Activated CD4-positive, CD25-positive, alpha-beta regulatory T cell treated with anti-CD3 and anti-CD28 coated beads, Interleukin-2, amount 50 U/mL, for 16 hours (primary cell): ENCODE measurements around the gene DOK6.

Experiments
- DNase-seq: peaks from one replicate; pipeline ENCODE4 v3.0.0-alpha.2; 2020; ENCODE audit warnings: low read depth, low spot score

The DOK6 gene

DNA sequence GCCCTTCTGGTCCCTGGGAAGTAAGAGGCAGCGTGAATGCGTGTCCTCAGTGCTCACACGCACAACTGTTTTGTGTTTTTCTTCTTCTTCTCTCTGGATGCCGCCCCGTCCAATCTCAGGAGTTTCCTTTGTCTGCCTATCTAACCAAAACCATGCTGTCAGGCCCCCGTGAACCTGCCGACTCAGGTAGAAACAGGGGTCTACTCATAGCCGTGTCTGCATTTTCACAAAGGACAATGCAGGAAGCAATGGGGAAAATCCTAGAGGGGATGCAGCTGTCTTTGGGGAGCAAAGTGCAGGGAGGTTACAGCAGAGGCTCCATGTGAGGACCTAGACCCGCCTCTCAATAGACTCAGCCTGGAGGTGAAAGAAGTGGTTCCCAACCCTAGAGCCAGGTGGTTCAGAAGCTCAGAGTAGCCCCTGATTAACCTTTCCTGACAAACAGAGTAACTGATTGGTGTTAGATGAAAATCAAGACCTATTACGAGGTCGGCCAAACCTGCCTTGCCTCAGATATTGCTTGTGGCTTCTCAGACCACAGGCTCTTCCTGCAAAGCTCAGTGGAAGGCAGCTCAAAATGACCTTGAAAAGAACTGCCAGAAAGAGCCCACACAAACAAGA, 497.7 kb downstream of the DOK6 start:
- DNase-seq: no peak
